Measurements from ENCODE around the gene GPC4. TPM values are rescaled to one million over a fixed set of nuclear protein-coding genes. Genes with fewer than 3 reads are reported as not detected.
"Not testable (repeated sequence)": the region's sequence is repeated elsewhere in the genome, so short reads cannot be mapped to it uniquely, and the experiment has no call there.

Gene GPC4
- total RNA-seq, 1 experiment from 2014 or later = 4.7 TPM

DNA sequence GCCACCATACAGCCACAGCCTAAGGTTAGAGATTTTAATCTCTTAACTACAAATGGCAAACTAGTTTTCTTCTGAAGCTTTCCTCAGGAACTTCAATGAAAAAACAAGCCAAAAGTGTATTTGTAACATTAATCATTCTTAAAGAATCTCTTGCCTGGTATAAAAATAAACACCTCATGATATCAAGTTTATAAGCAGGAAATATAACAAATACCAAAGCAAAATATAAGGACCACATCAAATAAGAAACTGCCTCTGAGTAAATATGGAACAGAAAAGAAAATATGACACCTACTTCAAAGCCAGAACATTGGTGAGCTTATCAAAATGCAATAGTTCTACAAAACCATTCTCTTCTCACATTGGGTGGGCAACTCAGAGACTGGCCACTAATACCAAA, 89.9 kb downstream of the GPC4 start:
- intact Hi-C loops (cut with micrococcal nuclease; ENCODE audit: unreplicated experiment) = no loop called here
- POLR2A ChIA-PET (ENCODE audit: unreplicated experiment) = interaction anchor here (0.5 kb wide), 1 partner anchor 96 kb away, joined by 6 read pairs; no protein-coding TSS in a partner anchor

GRCh38 chrX:133323431-133323830, 91.9 kb downstream of the GPC4 start:
- no peaks in the 10 kb centered on the region for H3K4me1 ChIP-seq (replicated peaks; ENCODE audit: insufficient read depth)
- ChIA-PET CTCF (no interaction called here), POLR2A (ENCODE audit: unreplicated experiment) (no interaction called here)

More for the DNA sequence above, 89.9 kb downstream of the GPC4 start:
- Histone ChIP-seq H3K9me3 (ENCODE audit: insufficient read depth, low read depth) (no peaks in the 10 kb centered on the region), H3K27me3 (ENCODE audit: insufficient read depth, low read depth) (no peaks in the 10 kb centered on the region), H3K4me1 (replicated peaks; ENCODE audit: insufficient read depth) (no peaks in the 10 kb centered on the region), H3K27ac (no peak overlapping the region), H4K20me1 (ENCODE audit: insufficient read depth) (no peaks in the 10 kb centered on the region), H3K4me3 (no peak overlapping the region), H3K36me3 (ENCODE audit: low read depth) (no peaks in the 10 kb centered on the region), H3K79me2 (ENCODE audit: low read depth) (no peaks in the 10 kb centered on the region), H3K9me2 (ENCODE audit: insufficient read depth) (no peaks in the 10 kb centered on the region), H3F3A (ENCODE audit: insufficient read depth, low read depth) (no peaks in the 10 kb centered on the region), H2AFZ (no peak overlapping the region), H3K4me2 (no peak overlapping the region)
- BruUV-seq (replicated peaks) = no TSS peak
- DNase-seq = peak in 1 of 2 experiments; percentile 61
- CTCF ChIA-PET = no interaction called here
- TF ChIP-seq EZH2 (IDR thresholded peaks at IDR 0.05; ENCODE audit: low read depth) (no peak), CTCF (conservative IDR thresholded peaks at IDR 0.05) (no peak)

DNA sequence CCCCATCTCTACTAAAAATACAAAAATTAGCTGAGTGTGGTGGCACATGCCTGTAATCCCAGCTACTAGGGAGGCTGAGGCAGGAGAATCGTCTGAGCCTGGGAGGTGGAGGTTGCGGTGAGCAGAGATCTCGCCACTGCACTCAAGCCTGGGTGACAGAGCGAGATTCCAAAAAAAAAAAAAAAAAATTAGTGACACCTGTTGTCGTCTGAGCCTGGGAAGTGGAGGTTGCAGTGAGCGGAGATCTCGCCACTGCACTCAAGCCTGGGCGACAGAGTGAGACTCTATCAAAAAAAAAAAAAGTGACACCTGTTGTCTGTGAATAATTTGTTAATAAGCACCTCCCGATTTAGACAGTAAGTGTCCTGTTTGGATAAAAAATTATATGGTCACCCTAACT, 93.0 kb downstream of the GPC4 start:
- H3K4me3 ChIP-seq; CTCF ChIA-PET; H3K4me1 ChIP-seq (replicated peaks; ENCODE audit: insufficient read depth); DNase-seq; H4K20me1 ChIP-seq (ENCODE audit: insufficient read depth); H3K9me2 ChIP-seq (ENCODE audit: insufficient read depth); H2AFZ ChIP-seq; H3K9me3 ChIP-seq (ENCODE audit: insufficient read depth, low read depth); POLR2A ChIA-PET (ENCODE audit: unreplicated experiment); intact Hi-C loops (cut with micrococcal nuclease; ENCODE audit: unreplicated experiment); H3K4me2 ChIP-seq; H3K27ac ChIP-seq; BruUV-seq (replicated peaks); H3K79me2 ChIP-seq (ENCODE audit: low read depth); H3K27me3 ChIP-seq (ENCODE audit: insufficient read depth, low read depth); H3F3A ChIP-seq (ENCODE audit: insufficient read depth, low read depth); H3K36me3 ChIP-seq (ENCODE audit: low read depth): not testable (repeated sequence)

More at GRCh38 chrX:133323431-133323830, 91.9 kb downstream of the GPC4 start:
- H3K36me3 ChIP-seq (ENCODE audit: low read depth) = no peaks in the 10 kb centered on the region
- no peaks in the 10 kb centered on the region for H3K9me3 ChIP-seq (ENCODE audit: insufficient read depth, low read depth)
- no peaks in the 10 kb centered on the region for H4K20me1 ChIP-seq (ENCODE audit: insufficient read depth)
- DNase-seq = peak in 1 of 2 experiments; percentile 67
- H3K4me3 ChIP-seq = no peak overlapping the region
- H3K4me2 ChIP-seq = no peak overlapping the region
- intact Hi-C loops (cut with micrococcal nuclease; ENCODE audit: unreplicated experiment) = no loop called here
- H3K27me3 ChIP-seq (ENCODE audit: insufficient read depth, low read depth) = no peaks in the 10 kb centered on the region
- H3K9me2 ChIP-seq (ENCODE audit: insufficient read depth) = no peaks in the 10 kb centered on the region
- no peak overlapping the region for H3K27ac ChIP-seq
- H2AFZ ChIP-seq = no peak overlapping the region
- no peaks in the 10 kb centered on the region for H3K79me2 ChIP-seq (ENCODE audit: low read depth)
- TF ChIP-seq CTCF (conservative IDR thresholded peaks at IDR 0.05) = no peak
- no TSS peak for BruUV-seq (replicated peaks)
- no peaks in the 10 kb centered on the region for H3F3A ChIP-seq (ENCODE audit: insufficient read depth, low read depth)

GRCh38 chrX:133321451-133321850, 93.8 kb downstream of the GPC4 start:
- Histone ChIP-seq H3K9me2 (ENCODE audit: insufficient read depth) (no peaks in the 10 kb centered on the region), H3K27ac (no peak overlapping the region), H3K4me1 (replicated peaks; ENCODE audit: insufficient read depth) (no peaks in the 10 kb centered on the region), H3K4me3 (no peak overlapping the region), H3K79me2 (ENCODE audit: low read depth) (no peaks in the 10 kb centered on the region), H4K20me1 (ENCODE audit: insufficient read depth) (no peaks in the 10 kb centered on the region), H3K9me3 (ENCODE audit: insufficient read depth, low read depth) (no peaks in the 10 kb centered on the region), H3K27me3 (ENCODE audit: insufficient read depth, low read depth) (no peaks in the 10 kb centered on the region), H3K4me2 (no peak overlapping the region), H3K36me3 (ENCODE audit: low read depth) (no peaks in the 10 kb centered on the region), H3F3A (ENCODE audit: insufficient read depth, low read depth) (no peaks in the 10 kb centered on the region), H2AFZ (no peak overlapping the region)
- POLR2A ChIA-PET (ENCODE audit: unreplicated experiment) = no interaction called here
- intact Hi-C loops (cut with micrococcal nuclease; ENCODE audit: unreplicated experiment) = no loop called here
- no TSS peak for BruUV-seq (replicated peaks)
- CTCF ChIA-PET = no interaction called here
- DNase-seq = no peak
- no peak for TF ChIP-seq CTCF (conservative IDR thresholded peaks at IDR 0.05)
- no peak for TF ChIP-seq EZH2 (IDR thresholded peaks at IDR 0.05; ENCODE audit: low read depth)

Measured in PC-9 (cell line).